H1 (cell line): ENCODE data around the gene IL4. TPM values are rescaled to one million over a fixed set of nuclear protein-coding genes. Genes with fewer than 3 reads are reported as not detected.

Source experiments
- CTCF ChIA-PET: fragments of 300-600 bp; sonication (Branson Sonifier 250); formaldehyde crosslinking; loops from one replicate; lab custom pipeline; 2021; ENCODE audit not compliant: partially characterized antibody; lab: Charles Lee
- POLR2A ChIA-PET: fragments of 300-600 bp; sonication (Branson Sonifier 250); formaldehyde crosslinking; loops from one replicate; lab custom pipeline; 2021; ENCODE audit warnings: inconsistent platforms; ENCODE audit not compliant: partially characterized antibody; lab: Charles Lee
- DNase-seq, 2 experiments: peaks; one replicate each; pipeline versions ENCODE4 v3.0.0 to v3.0.0-alpha.2; 2010 to 2022; ENCODE audit warnings: low spot score in 2 of 2, low read depth in 1 of 2, mixed read lengths in 1 of 2
- FAIRE-seq: peaks from 2 replicates; lab custom pipeline; 2011; peaks lifted over from hg19 to GRCh38; lab: Jason Lieb, UNC
- H2AFZ ChIP-seq: 2 replicates; pipeline ENCODE4 v1.8.1; 2012; ENCODE audit warnings: low read length, inconsistent platforms
- H2AK5ac ChIP-seq: 2 replicates; pipeline ENCODE4 v1.6.1; 2013; ENCODE audit warnings: low read depth, low read length
- H2BK120ac ChIP-seq: replicated peaks from 2 replicates; pipeline ENCODE3; 2013; ENCODE audit warnings: low read depth, low read length, inconsistent platforms
- H2BK12ac ChIP-seq: 2 replicates; pipeline ENCODE4 v1.6.1; 2013; ENCODE audit warnings: low read depth, low read length
- H2BK15ac ChIP-seq: 2 replicates; pipeline ENCODE4 v1.6.1; 2013; ENCODE audit warnings: low read length
- H2BK20ac ChIP-seq: 2 replicates; pipeline ENCODE4 v1.6.1; 2013; ENCODE audit warnings: low read length
- H2BK5ac ChIP-seq: 2 replicates; pipeline ENCODE4 v1.6.1; 2013; ENCODE audit warnings: low read depth, low read length
- H3K14ac ChIP-seq: 2 replicates; pipeline ENCODE4 v1.6.1; 2013; ENCODE audit warnings: inconsistent platforms; ENCODE audit not compliant: insufficient read length
- H3K18ac ChIP-seq: 2 replicates; pipeline ENCODE4 v1.6.1; 2013; ENCODE audit warnings: low read length; ENCODE audit errors: extremely low read depth
- H3K23ac ChIP-seq: 2 replicates; pipeline ENCODE4 v1.6.1; 2013; ENCODE audit warnings: inconsistent platforms; ENCODE audit not compliant: insufficient read length
- H3K23me2 ChIP-seq: 2 replicates; pipeline ENCODE4 v1.6.1; 2013; ENCODE audit warnings: low read depth, low read length
- H3K27ac ChIP-seq: 2 replicates; pipeline ENCODE4 v1.6.1; 2011; ENCODE audit warnings: low read depth, low read length, inconsistent platforms
- H3K27me3 ChIP-seq, 4 experiments: replicated peaks in 1 of 4; 1 replicate in 1 of 4; 2 replicates in 3 of 4; pipeline versions ENCODE4 v1.6.1 to v1.8.1; 2011 to 2013; ENCODE audit warnings: low read length in 3 of 4, mild to moderate bottlenecking in 3 of 4, inconsistent platforms in 2 of 4, mixed read lengths in 2 of 4, moderate library complexity in 1 of 4; ENCODE audit not compliant: control insufficient read depth in 3 of 4, insufficient read depth in 3 of 4; ENCODE audit errors: extremely low read depth in 1 of 4
- H3K36me3 ChIP-seq, 4 experiments: 2 replicates each; pipeline versions ENCODE4 v1.6.1 to v1.8.1; 2011 to 2013; ENCODE audit warnings: mild to moderate bottlenecking in 4 of 4, low read length in 3 of 4, moderate library complexity in 2 of 4, control low read depth in 1 of 4, inconsistent platforms in 1 of 4; ENCODE audit not compliant: insufficient read depth in 4 of 4, control insufficient read depth in 2 of 4
- H3K4ac ChIP-seq: replicated peaks from 2 replicates; pipeline ENCODE3; 2013; ENCODE audit warnings: low read length, low read depth, mixed read lengths, inconsistent platforms; ENCODE audit not compliant: insufficient read length
- H3K4me1 ChIP-seq, 4 experiments: replicated peaks in 1 of 4; 1 replicate in 1 of 4; 2 replicates in 3 of 4; pipeline versions ENCODE4 v1.6.1 to v1.8.1; 2011 to 2013; ENCODE audit warnings: low read length in 3 of 4, inconsistent platforms in 2 of 4, mixed read lengths in 1 of 4; ENCODE audit not compliant: insufficient read depth in 4 of 4, control insufficient read depth in 3 of 4
- H3K4me2 ChIP-seq, 2 experiments: 2 replicates each; pipeline versions ENCODE4 v1.6.1 to v1.8.1; 2011 to 2013; ENCODE audit warnings: low read depth in 2 of 2, low read length in 2 of 2, control low read depth in 1 of 2, inconsistent platforms in 1 of 2, mild to moderate bottlenecking in 1 of 2; ENCODE audit not compliant: insufficient read depth in 1 of 2
- H3K4me3 ChIP-seq, 4 experiments: fragments of 200-600, 300-600 bp in 1 of 4; sonication (generic), shearing (Covaris generic), sonication (Bioruptor Twin) in 1 of 4; 2 replicates each; pipeline versions ENCODE4 v1.5.1 to v1.8.1; 2011 to 2016; ENCODE audit warnings: low read length in 4 of 4, low read depth in 3 of 4, control low read depth in 2 of 4, inconsistent platforms in 2 of 4, mild to moderate bottlenecking in 2 of 4, mixed read lengths in 1 of 4, moderate library complexity in 1 of 4; ENCODE audit not compliant: insufficient read depth in 2 of 4; ENCODE audit errors: extremely low read depth in 1 of 4
- H3K56ac ChIP-seq: replicated peaks from 2 replicates; pipeline ENCODE3; 2013; ENCODE audit warnings: low read depth, mild to moderate bottlenecking, mixed read lengths, low read length, inconsistent platforms; ENCODE audit not compliant: insufficient read length
- H3K79me1 ChIP-seq: 2 replicates; pipeline ENCODE4 v1.6.1; 2013; ENCODE audit warnings: low read depth, low read length, control low read depth
- H3K79me2 ChIP-seq, 2 experiments: 2 replicates each; pipeline versions ENCODE4 v1.6.1 to v1.8.1; 2012 to 2013; ENCODE audit warnings: low read length in 2 of 2, mild to moderate bottlenecking in 2 of 2, inconsistent platforms in 1 of 2; ENCODE audit not compliant: insufficient read depth in 2 of 2, control insufficient read depth in 1 of 2
- H3K9ac ChIP-seq, 4 experiments: replicated peaks in 1 of 4; 1 replicate in 1 of 4; 2 replicates in 3 of 4; pipeline versions ENCODE4 v1.6.1 to v1.8.1; 2011 to 2013; ENCODE audit warnings: low read depth in 3 of 4, low read length in 3 of 4, control low read depth in 2 of 4, mild to moderate bottlenecking in 2 of 4, moderate library complexity in 2 of 4, inconsistent platforms in 1 of 4; ENCODE audit errors: extremely low read depth in 1 of 4
- H3K9me3 ChIP-seq, 2 experiments: 2 replicates each; pipeline versions ENCODE4 v1.6.1 to v1.8.1; 2012 to 2013; ENCODE audit warnings: mild to moderate bottlenecking in 2 of 2, moderate library complexity in 2 of 2, control low read depth in 1 of 2, inconsistent platforms in 1 of 2, low read depth in 1 of 2, low read length in 1 of 2, mixed read lengths in 1 of 2; ENCODE audit not compliant: insufficient read depth in 2 of 2
- H4K20me1 ChIP-seq, 2 experiments: replicated peaks in 1 of 2; 2 replicates each; pipeline versions ENCODE3 to v1.8.1; 2011 to 2013; ENCODE audit warnings: inconsistent platforms in 2 of 2, low read length in 2 of 2, mild to moderate bottlenecking in 1 of 2; ENCODE audit not compliant: insufficient read depth in 2 of 2, control insufficient read depth in 1 of 2
- H4K5ac ChIP-seq: 2 replicates; pipeline ENCODE4 v1.6.1; 2013; ENCODE audit warnings: low read length, low read depth, mixed read lengths, inconsistent platforms; ENCODE audit not compliant: insufficient read length
- H4K8ac ChIP-seq: 2 replicates; pipeline ENCODE4 v1.8.0; 2013; ENCODE audit warnings: mild to moderate bottlenecking, moderate library complexity, low read length, inconsistent platforms; ENCODE audit not compliant: insufficient read depth; ENCODE audit errors: extremely low read depth
- H4K91ac ChIP-seq: replicated peaks from 2 replicates; pipeline ENCODE3; 2013; ENCODE audit warnings: low read length, mixed read lengths, inconsistent platforms; ENCODE audit not compliant: insufficient read length
- BCL11A ChIP-seq, 2 experiments: IDR thresholded peaks; one replicate each; pipeline ENCODE4 v1.6.1; 2011; ENCODE audit warnings: low read depth in 2 of 2, low read length in 2 of 2, mild to moderate bottlenecking in 2 of 2
- WGBS, 2 experiments: shearing (Covaris generic) in 1 of 2; methylation state at CpG; one replicate each; pipeline versions ENCODE4 v1.1.6 to v1.1.7; 2013 to 2015; ENCODE audit warnings: low lambda C conversion rate in 2 of 2, mixed read lengths in 2 of 2, inconsistent platforms in 1 of 2, low coverage in 1 of 2, missing lambda C conversion rate in 1 of 2; ENCODE audit not compliant: insufficient replicate concordance in 2 of 2, insufficient coverage in 1 of 2, insufficient read length in 1 of 2; ENCODE audit errors: extremely low coverage in 1 of 2, missing lambda C conversion rate in 1 of 2; 5-methylcytosine and 5-hydroxymethylcytosine counted together
- polyA plus RNA-seq, 7 experiments: library from polyadenylated mRNA; depleted of rRNA in 3 of 7; stranded (reverse) in 5 of 7; unstranded in 2 of 7; fragments of >200 nt in 5 of 7; fragments of 200-250 nt in 2 of 7; gene quantifications; 1 replicate in 5 of 7; 2 replicates in 1 of 7; 4 replicates in 1 of 7; pipeline versions ENCODE4 v1.2.1 to v1.2.3, GENCODE V29; 2011 to 2013; ENCODE audit warnings: missing spikeins in 2 of 7, mixed read lengths in 2 of 7
- total RNA-seq: library from RNA; stranded (reverse); fragmentation: NEBNext Ultra II Directional; extraction: Animal tissue kit (Norgen Biotek cat#: 25700); gene quantifications from 2 replicates; pipeline ENCODE4 v1.2.1, GENCODE V29; 2021

IL4 gene
- total and polyA plus RNA-seq, 2 of the 8 experiments (the other 6 are each of a cell fraction or from before 2014, with no cell fraction given), result not detected

GRCh38 chr5:132641841-132642240, 31.9 kb upstream of the IL4 start:
- Histone ChIP-seq H3K4ac (no peak overlapping the region), H2BK120ac (no peak overlapping the region), H3K79me1 (no peaks in the 10 kb centered on the region), H3K4me3 (no peak overlapping the region), H4K8ac (no peak overlapping the region), H3K18ac (no peak overlapping the region), H3K36me3 (peaks cover 0 to 35% (median 23%) of the 10 kb centered on the region in 4 experiments; a peak in 7 of 8 replicates), H2BK12ac (no peak overlapping the region), H4K91ac (no peak overlapping the region), H2BK5ac (no peak overlapping the region), H4K20me1 (no peaks in the 10 kb centered on the region), H3K79me2 (no peaks in the 10 kb centered on the region), H3K56ac (no peak overlapping the region), H3K9ac (no peak overlapping the region), H3K4me2 (no peak overlapping the region), H3K4me1 (peaks cover 0 to 5% (median under 1%) of the 10 kb centered on the region in 4 experiments; a peak in 2 of 7 replicates), H3K14ac (no peak overlapping the region), H2BK20ac (no peak overlapping the region), H3K23me2 (no peaks in the 10 kb centered on the region), H3K27ac (no peak overlapping the region), H3K23ac (no peak overlapping the region), H2AFZ (no peak overlapping the region), H3K9me3 (no peaks in the 10 kb centered on the region; a peak in 1 of 4 replicates), H3K27me3 (no peaks in the 10 kb centered on the region), H4K5ac (no peak overlapping the region), H2AK5ac (no peak overlapping the region), H2BK15ac (no peak overlapping the region)
- WGBS, 2 experiments, result 95% methylated on average over 3 of the region's 3 CpGs; no CpG with 5 or more reads in 1 of the 2 experiments
- FAIRE-seq, result no peak
- TF ChIP-seq BCL11A (IDR thresholded peaks at IDR 0.05; ENCODE audit: low read depth in 2 of 2, low read length in 2 of 2), result no peak
- POLR2A ChIA-PET, result interaction anchor here (1.0 kb wide), 1 partner anchor 8 kb away, joined by 3 read pairs; no protein-coding TSS in a partner anchor
- DNase-seq, result no peak
- CTCF ChIA-PET, result interaction anchor here (1.1 to 1.7 kb wide), 3 partner anchors 35 to 139 kb away, joined by 3 to 6 read pairs (median 4); no protein-coding TSS in a partner anchor
